ENCODE data around the gene TF.

Gene TF

DNA sequence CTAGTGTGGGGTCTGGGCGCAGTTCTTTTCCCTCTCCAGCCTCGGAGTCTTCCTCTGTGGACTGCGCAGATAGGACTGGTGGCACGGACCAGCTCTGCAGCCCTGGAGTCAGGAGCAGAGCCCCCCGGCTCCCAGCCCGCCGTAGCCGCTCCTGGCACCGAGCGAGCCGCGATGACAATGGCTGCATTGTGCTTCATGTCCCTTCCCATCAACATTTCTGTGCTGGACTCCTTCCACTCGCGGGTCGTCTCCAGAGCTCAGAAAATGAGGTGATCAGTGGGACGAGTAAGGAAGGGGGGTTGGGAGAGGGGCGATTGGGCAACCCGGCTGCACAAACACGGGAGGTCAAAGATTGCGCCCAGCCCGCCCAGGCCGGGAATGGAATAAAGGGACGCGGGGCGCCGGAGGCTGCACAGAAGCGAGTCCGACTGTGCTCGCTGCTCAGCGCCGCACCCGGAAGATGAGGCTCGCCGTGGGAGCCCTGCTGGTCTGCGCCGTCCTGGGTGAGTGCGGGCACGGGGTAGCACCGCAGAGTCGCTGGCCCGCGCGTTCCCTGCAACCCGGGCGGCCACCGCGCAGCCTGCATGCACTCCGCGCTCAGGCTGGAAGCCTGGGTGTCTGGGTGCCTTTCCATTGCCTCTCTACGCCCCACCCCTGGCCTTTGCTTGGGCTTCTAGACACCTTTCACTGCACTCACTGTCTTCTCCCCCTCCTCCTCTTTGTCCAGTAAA is at the start of gene TF:
TSS of gene TF (plus strand) at position 413 of the 731 bp plus-strand sequence. CDS start at position 461, 48 bp downstream.
- DNase-seq (ENCODE audit: low spot score) = no peak
- Histone ChIP-seq H3K27ac (no peak within 1 kb of the TSS), H3K4me3 (peak within 1 kb of the TSS; percentile 39)
- TF ChIP-seq, protein P1, sequence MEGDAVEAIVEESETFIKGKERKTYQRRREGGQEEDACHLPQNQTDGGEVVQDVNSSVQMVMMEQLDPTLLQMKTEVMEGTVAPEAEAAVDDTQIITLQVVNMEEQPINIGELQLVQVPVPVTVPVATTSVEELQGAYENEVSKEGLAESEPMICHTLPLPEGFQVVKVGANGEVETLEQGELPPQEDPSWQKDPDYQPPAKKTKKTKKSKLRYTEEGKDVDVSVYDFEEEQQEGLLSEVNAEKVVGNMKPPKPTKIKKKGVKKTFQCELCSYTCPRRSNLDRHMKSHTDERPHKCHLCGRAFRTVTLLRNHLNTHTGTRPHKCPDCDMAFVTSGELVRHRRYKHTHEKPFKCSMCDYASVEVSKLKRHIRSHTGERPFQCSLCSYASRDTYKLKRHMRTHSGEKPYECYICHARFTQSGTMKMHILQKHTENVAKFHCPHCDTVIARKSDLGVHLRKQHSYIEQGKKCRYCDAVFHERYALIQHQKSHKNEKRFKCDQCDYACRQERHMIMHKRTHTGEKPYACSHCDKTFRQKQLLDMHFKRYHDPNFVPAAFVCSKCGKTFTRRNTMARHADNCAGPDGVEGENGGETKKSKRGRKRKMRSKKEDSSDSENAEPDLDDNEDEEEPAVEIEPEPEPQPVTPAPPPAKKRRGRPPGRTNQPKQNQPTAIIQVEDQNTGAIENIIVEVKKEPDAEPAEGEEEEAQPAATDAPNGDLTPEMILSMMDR (IDR thresholded peaks at IDR 0.05) = no peak

DNA sequence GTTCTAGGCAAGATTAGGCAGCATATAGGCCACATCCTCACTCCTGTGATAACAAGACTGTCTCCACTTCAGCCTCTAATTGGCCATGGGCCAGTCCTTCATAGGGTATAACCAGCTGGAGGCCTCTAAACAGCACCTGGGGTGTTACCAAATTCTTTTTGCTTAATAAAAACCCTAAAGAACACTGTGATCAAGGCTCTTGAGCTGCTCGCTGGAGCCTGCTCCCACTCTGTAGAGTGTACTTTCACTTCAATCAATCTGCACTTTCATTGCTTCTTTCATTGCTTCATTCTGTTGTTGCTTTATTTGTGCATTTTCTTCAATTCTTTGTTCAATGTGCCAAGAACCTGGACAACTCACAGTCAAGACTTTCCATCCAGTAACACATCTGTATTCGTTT is 48.2 kb upstream of the TF start:
- H3K27ac ChIP-seq = no peak overlapping the region
- H3K4me3 ChIP-seq = no peak overlapping the region
- TF ChIP-seq, protein P1 (IDR thresholded peaks at IDR 0.05) = no peak
- no peak for DNase-seq (ENCODE audit: low spot score)

DNA sequence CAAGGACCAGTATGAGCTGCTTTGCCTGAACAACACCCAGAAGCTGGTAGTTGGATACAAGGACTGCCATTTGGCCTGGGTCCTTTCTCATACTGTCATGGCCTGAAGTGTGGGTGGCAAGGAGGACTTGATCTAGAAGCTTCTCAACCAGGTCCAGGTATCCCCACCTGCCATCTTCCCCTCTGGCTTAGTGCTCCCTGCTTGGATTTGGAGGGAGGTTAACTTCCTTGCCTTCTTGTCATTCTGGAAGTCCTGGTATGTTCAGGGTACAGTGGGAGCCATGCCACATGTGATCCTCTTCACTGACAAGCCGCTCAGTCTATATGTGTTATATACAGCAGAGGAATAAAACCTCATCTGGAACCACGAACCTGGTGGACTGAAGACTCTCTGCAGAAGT is 46.7 kb upstream of the TF start:
- H3K27ac ChIP-seq = no peak overlapping the region
- H3K4me3 ChIP-seq = no peak overlapping the region
- TF ChIP-seq, protein P1 (IDR thresholded peaks at IDR 0.05) = no peak
- no peak for DNase-seq (ENCODE audit: low spot score)

DNA sequence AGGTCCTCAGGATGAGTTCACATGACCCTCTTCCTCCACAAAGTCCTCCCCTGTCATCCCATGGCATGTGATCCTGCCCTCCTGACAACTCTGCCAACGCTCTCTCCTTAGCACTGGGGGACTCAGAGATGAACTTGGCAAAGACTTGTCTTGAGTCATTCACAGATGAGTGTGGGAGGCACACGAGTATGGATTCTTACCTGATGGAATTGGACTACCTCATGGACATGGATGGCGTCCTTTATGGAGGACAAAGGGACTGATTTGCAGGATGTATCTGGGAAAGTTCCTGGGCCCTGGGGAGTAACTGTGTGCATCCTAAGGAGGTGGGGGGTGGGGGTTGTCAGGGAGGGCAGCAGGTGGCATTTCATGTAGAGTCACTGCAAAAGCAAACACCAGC is 46.3 kb upstream of the TF start:
- Histone ChIP-seq H3K27ac (no peak overlapping the region), H3K4me3 (no peak overlapping the region)
- TF ChIP-seq, protein P1 (IDR thresholded peaks at IDR 0.05) = no peak
- no peak for DNase-seq (ENCODE audit: low spot score)

DNA sequence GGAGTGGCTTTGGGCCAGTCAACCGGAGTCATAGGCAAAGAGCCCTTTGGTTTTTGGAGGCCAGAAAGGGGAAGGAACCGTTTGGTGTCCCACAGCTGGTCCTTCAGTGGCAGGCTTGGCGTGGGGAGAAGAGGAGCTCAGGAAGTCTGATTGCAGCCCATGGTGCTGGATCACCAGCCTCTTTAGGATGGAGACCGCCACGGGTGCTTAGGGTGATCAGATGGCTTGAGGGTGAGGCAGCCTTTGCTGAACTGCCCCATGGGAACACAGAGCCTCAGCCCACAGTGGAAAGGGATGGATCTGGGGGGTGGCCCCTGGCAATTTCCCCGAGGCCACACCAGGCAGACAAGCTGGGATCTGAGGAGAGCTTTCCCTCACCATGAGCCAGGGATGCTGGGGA is 45.8 kb upstream of the TF start:
- TF ChIP-seq, protein P1 (IDR thresholded peaks at IDR 0.05) = no peak
- H3K27ac ChIP-seq = no peak overlapping the region
- DNase-seq (ENCODE audit: low spot score) = no peak
- no peak overlapping the region for H3K4me3 ChIP-seq

DNA sequence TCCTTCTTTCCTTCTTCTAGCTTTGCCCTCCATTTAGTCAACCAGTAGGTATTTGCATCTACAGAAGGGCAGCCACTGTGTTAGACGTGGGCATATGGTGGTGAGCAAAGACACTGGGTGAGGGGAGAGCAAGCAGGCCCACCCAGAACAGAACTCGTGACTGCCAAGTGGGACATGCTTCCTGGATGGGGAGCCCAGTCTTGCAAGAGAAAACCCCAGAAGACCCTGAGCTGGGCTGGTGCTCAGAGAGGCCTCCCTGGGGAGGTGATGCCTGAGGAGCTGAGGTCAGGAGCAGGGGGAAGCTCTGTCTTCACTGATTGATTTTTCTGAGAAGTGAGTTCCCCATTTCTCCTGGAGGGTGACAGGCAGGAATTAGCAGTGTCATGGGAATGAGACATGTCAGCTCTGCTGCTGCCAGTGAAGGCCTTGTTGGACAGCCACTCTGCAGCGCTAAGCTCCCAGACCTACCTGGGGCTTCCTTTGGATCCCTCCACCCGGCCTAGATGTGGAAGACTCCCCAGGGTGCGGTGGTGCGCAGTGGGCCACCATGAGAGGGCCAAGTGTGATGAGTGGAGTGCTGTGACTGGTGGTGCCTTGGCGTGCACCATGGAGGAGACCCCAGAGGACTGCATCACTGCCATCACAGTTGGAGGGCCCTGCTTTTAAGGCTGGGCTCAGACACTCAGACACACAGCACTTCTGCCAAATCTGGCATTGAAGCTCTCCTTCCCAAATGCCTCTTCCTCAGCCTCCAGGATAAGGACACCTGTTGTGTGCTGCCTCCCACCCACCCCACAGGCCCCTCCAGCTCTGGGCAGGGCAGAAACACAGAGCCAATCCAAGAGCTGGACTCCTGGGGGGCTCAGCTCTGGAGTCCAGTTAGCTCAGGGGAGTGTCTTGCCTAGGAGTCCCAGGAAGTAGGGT is 44.5 kb upstream of the TF start:
- DNase-seq (ENCODE audit: low spot score) = no peak
- TF ChIP-seq, protein P1 (IDR thresholded peaks at IDR 0.05) = no peak
- no peak overlapping the region for H3K27ac ChIP-seq
- H3K4me3 ChIP-seq = no peak overlapping the region
